A549 (cell line): ENCODE measurements around the gene DOCK9. TPM values are rescaled to one million over a fixed set of nuclear protein-coding genes. Genes with fewer than 3 reads are reported as not detected.

ENCODE experiments used
- ATAC-seq, 2 experiments: fragments of 200-7000 bp in 1 of 2; fragments of >200 bp in 1 of 2; cut with Nextera tagmentation in 1 of 2; cut with Tn5 transposase in 1 of 2; 3 replicates each; pipeline versions ENCODE4 v1.8.0 to v1.9.1; 2018 to 2020; ENCODE audit warnings: mild to moderate bottlenecking in 1 of 2, moderate library complexity in 1 of 2
- CTCF ChIA-PET: fragments of 300-600 bp; sonication (Branson Sonifier 250); formaldehyde crosslinking; extraction: SDS; loops from one replicate; lab custom pipeline; 2021; ENCODE audit warnings: antibody characterized with exemption, inconsistent platforms; lab: Yijun Ruan, JAX
- POLR2A ChIA-PET: fragments of 350-600 bp; formaldehyde crosslinking; extraction: SDS; loops from one replicate; lab custom pipeline; 2021; ENCODE audit warnings: antibody characterized with exemption, inconsistent platforms; lab: Yijun Ruan, JAX
- DNase-seq, 2 experiments: peaks; one replicate each; pipeline versions ENCODE4 v3.0.0 to v3.0.0-alpha.2; 2011 to 2016; ENCODE audit warnings: low read depth in 1 of 2, low spot score in 1 of 2
- FAIRE-seq: peaks from 2 replicates; lab custom pipeline; 2011; peaks lifted over from hg19 to GRCh38; lab: Jason Lieb, UNC
- H3K27ac ChIP-seq, 2 experiments: fragments of >200 bp; sonication (Bioruptor Twin); formaldehyde crosslinking; 3 replicates each; pipeline ENCODE4 v1.5.1; 2016 to 2017
- H3K4me1 ChIP-seq: fragments of >200 bp; sonication (Bioruptor Twin); formaldehyde crosslinking; 3 replicates; pipeline ENCODE4 v1.6.1; 2016
- H3K4me2 ChIP-seq: fragments of >200 bp; sonication (Bioruptor Twin); formaldehyde crosslinking; 3 replicates; pipeline ENCODE4 v1.6.1; 2016
- H3K4me3 ChIP-seq: fragments of >200 bp; sonication (Bioruptor Twin); formaldehyde crosslinking; 3 replicates; pipeline ENCODE4 v1.5.1; 2016
- H3K9me3 ChIP-seq: fragments of >200 bp; sonication (Bioruptor Twin); formaldehyde crosslinking; 3 replicates; pipeline ENCODE4 v1.6.1; 2016
- CBX2 ChIP-seq: fragments of 200-600 bp; sonication (generic); IDR thresholded peaks from 2 replicates; pipeline ENCODE4 v1.6.1; 2016; ENCODE audit warnings: low read depth, mild to moderate bottlenecking, borderline replicate concordance
- CBX8 ChIP-seq: fragments of 200-600 bp; sonication (generic); IDR thresholded peaks from 2 replicates; pipeline ENCODE4 v1.6.1; 2016
- CHD2 ChIP-seq: fragments of 150-350 bp; IDR thresholded peaks from 2 replicates; pipeline ENCODE4 v1.6.1; 2014; ENCODE audit warnings: low read length; ENCODE audit not compliant: partially characterized antibody
- FOSB ChIP-seq: fragments of 250-450 bp; sonication (Bioruptor Pico); IDR thresholded peaks from 2 replicates; pipeline ENCODE4 v1.5.0; 2020; ENCODE audit warnings: mild to moderate bottlenecking, moderate library complexity
- FOXS1 ChIP-seq: fragments of 250-450 bp; sonication (Bioruptor Pico); IDR thresholded peaks from 2 replicates; pipeline ENCODE4 v1.5.0; 2020; ENCODE audit warnings: mild to moderate bottlenecking, moderate library complexity
- GATA3 ChIP-seq: IDR thresholded peaks from 2 replicates; pipeline ENCODE4 v1.6.1; 2012; ENCODE audit warnings: borderline replicate concordance
- HDAC2 ChIP-seq: fragments of 200-600 bp; sonication (generic); IDR thresholded peaks from 2 replicates; pipeline ENCODE4 v1.6.1; 2016
- KDM1A ChIP-seq: fragments of 200-600 bp; sonication (generic); IDR thresholded peaks from 2 replicates; pipeline ENCODE4 v1.6.1; 2016; ENCODE audit warnings: low read depth, mild to moderate bottlenecking
- MAZ ChIP-seq: fragments of 150-350 bp; IDR thresholded peaks from 2 replicates; pipeline ENCODE4 v1.6.1; 2014; ENCODE audit warnings: antibody characterized with exemption, low read depth, low read length, borderline replicate concordance
- NR3C1 ChIP-seq: fragments of >200 bp; sonication (Bioruptor Twin); formaldehyde crosslinking; IDR thresholded peaks from 3 replicates; pipeline ENCODE4 v1.6.1; 2017
- TFCP2L1 ChIP-seq: fragments of 250-450 bp; sonication (Bioruptor Pico); IDR thresholded peaks from 2 replicates; pipeline ENCODE4 v1.5.0; 2021; ENCODE audit warnings: mild to moderate bottlenecking
- TP53 ChIP-seq: fragments of 250-450 bp; sonication (Bioruptor Pico); IDR thresholded peaks from 2 replicates; pipeline ENCODE4 v1.5.0; 2021; ENCODE audit warnings: mild to moderate bottlenecking, moderate library complexity
- ZC3H11A ChIP-seq: fragments of 450-650 bp; IDR thresholded peaks from 2 replicates; pipeline ENCODE4 v1.6.1; 2014; ENCODE audit warnings: antibody characterized with exemption, mild to moderate bottlenecking
- ZNF302 ChIP-seq: fragments of 250-450 bp; sonication (Bioruptor Pico); IDR thresholded peaks from 2 replicates; pipeline ENCODE4 v1.9.0; 2021; ENCODE audit warnings: inconsistent platforms, mild to moderate bottlenecking, moderate library complexity
- ZSCAN20 ChIP-seq: fragments of 250-450 bp; sonication (Bioruptor Pico); IDR thresholded peaks from 2 replicates; pipeline ENCODE4 v1.8.0; 2022; ENCODE audit warnings: mild to moderate bottlenecking, moderate library complexity
- WGBS: methylation state at CpG from one replicate; pipeline ENCODE4 v1.1.6; 2017; ENCODE audit errors: missing lambda C conversion rate; 5-methylcytosine and 5-hydroxymethylcytosine counted together
- polyA plus RNA-seq, 4 experiments: library from polyadenylated mRNA; depleted of rRNA in 3 of 4; stranded (reverse); fragments of >200 nt; fragmentation: RNase III in 1 of 4; extraction: RNeasy Plus Mini Kit Qiagen cat#74134 plus additional on column Dnase treatment in 1 of 4; gene quantifications; 2 replicates in 3 of 4; 3 replicates in 1 of 4; pipeline ENCODE4 v1.2.3, GENCODE V29; 2011 to 2017
- TF ChIP-seq, protein P1 (sequence below): fragments of 250-450 bp; sonication (Bioruptor Pico); IDR thresholded peaks from 2 replicates; pipeline ENCODE4 v1.5.0; 2021; ENCODE audit warnings: mild to moderate bottlenecking, moderate library complexity, borderline replicate concordance
- TF ChIP-seq, protein P2 (sequence below): fragments of >200 bp; sonication (Bioruptor Twin); formaldehyde crosslinking; IDR thresholded peaks from 3 replicates; pipeline ENCODE4 v1.5.1; 2016
- TF ChIP-seq, protein P3 (sequence below): fragments of 150-350 bp; IDR thresholded peaks from 2 replicates; pipeline ENCODE4 v1.6.1; 2014; ENCODE audit warnings: low read depth, mild to moderate bottlenecking, low read length
- TF ChIP-seq, protein P4 (sequence below): fragments of >200 bp; sonication (Bioruptor Twin); formaldehyde crosslinking; IDR thresholded peaks from 2 replicates; pipeline ENCODE4 v1.6.1; 2016
- TF ChIP-seq, protein P5 (sequence below): fragments of 200-600 bp; sonication (generic); IDR thresholded peaks from 2 replicates; pipeline ENCODE4 v1.6.1; 2016; ENCODE audit warnings: antibody characterized with exemption, mild to moderate bottlenecking, moderate library complexity

DOCK9 gene
- polyA plus RNA-seq, 2 of the 4 experiments (the other 2 are of a cell fraction): 34.0 to 43.9 TPM

DNA sequence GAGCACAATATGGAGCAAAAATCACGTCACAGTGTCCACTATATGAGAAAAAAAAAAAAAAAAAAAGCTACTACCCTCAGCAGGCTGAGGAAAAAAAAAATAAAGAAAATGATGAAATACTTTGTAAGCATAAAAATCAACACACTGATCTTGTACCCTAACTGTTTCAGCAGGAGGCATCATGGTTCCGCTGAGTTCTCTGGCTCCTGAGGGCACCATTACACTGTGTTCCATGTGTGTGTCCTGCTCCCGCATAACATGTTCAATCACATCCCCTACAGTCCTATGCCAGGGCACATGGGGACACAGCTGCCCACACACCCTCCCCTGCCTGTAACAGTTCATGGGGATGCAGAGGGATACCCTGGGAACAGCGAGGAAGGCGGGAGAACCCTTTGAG, 33.5 kb downstream of the DOCK9 start:
- Histone ChIP-seq H3K4me1 (peaks cover 4% of the 10 kb centered on the region; the same call in 1 of the 3 replicates), H3K4me3 (no peak overlapping the region), H3K4me2 (no peak overlapping the region), H3K9me3 (no peaks in the 10 kb centered on the region), H3K27ac (peak overlapping the region in 1 of 2 experiments; percentile 48; a peak in 1 of 6 replicates)
- ChIA-PET POLR2A (no interaction called here), CTCF (interaction anchor here (1.5 kb wide), 1 partner anchor 22 kb away, joined by 4 read pairs; no protein-coding TSS in a partner anchor)
- TF ChIP-seq FOSB (CRISPR knock-in tag) (no peak), GATA3 (no peak), CBX2 (no peak)
- TF ChIP-seq, protein P1, sequence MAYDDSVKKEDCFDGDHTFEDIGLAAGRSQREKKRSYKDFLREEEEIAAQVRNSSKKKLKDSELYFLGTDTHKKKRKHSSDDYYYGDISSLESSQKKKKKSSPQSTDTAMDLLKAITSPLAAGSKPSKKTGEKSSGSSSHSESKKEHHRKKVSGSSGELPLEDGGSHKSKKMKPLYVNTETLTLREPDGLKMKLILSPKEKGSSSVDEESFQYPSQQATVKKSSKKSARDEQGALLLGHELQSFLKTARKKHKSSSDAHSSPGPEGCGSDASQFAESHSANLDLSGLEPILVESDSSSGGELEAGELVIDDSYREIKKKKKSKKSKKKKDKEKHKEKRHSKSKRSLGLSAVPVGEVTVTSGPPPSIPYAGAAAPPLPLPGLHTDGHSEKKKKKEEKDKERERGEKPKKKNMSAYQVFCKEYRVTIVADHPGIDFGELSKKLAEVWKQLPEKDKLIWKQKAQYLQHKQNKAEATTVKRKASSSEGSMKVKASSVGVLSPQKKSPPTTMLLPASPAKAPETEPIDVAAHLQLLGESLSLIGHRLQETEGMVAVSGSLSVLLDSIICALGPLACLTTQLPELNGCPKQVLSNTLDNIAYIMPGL: no peak
- 89% methylated on average over 5 of the region's 5 CpGs for WGBS
- DNase-seq: no peak
- FAIRE-seq: no peak
- ATAC-seq: no peak

DNA sequence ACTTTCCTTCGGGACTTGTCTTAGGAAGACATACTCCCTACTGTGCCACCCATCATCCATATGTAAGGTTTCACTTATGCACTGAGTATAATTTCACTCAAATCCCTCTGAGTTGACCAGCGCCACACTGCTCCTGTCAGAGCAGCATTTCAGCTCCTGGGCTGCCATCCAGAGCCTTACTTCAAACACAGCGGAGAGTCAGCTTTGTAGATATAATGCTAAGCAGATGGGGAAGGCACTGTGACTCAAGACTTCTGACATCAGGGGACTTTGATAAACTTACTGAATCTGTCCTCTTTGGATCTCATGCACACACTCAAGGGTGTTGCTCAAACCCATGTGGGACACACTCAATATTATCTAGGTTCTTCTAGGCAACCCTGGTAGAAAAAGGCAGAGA, 34.9 kb downstream of the DOCK9 start:
- ATAC-seq (no peak), FAIRE-seq (no peak), DNase-seq (no peak)
- ChIA-PET CTCF (interaction anchor here (1.5 kb wide), 1 partner anchor 23 kb away, joined by 4 read pairs; no protein-coding TSS in a partner anchor), POLR2A (no interaction called here)
- no peaks in the 10 kb centered on the region for H3K9me3 ChIP-seq
- H3K4me1 ChIP-seq: peaks cover 4% of the 10 kb centered on the region; the same call in 1 of the 3 replicates
- H3K27ac ChIP-seq: no peak overlapping the region
- H3K4me3 ChIP-seq: no peak overlapping the region
- no peak overlapping the region for H3K4me2 ChIP-seq
- WGBS: 100% methylated on average over 3 of the region's 3 CpGs
- no peak for TF ChIP-seq ZNF302 (CRISPR knock-in tag)
- TF ChIP-seq ZC3H11A: no peak
- TF ChIP-seq, protein P2, sequence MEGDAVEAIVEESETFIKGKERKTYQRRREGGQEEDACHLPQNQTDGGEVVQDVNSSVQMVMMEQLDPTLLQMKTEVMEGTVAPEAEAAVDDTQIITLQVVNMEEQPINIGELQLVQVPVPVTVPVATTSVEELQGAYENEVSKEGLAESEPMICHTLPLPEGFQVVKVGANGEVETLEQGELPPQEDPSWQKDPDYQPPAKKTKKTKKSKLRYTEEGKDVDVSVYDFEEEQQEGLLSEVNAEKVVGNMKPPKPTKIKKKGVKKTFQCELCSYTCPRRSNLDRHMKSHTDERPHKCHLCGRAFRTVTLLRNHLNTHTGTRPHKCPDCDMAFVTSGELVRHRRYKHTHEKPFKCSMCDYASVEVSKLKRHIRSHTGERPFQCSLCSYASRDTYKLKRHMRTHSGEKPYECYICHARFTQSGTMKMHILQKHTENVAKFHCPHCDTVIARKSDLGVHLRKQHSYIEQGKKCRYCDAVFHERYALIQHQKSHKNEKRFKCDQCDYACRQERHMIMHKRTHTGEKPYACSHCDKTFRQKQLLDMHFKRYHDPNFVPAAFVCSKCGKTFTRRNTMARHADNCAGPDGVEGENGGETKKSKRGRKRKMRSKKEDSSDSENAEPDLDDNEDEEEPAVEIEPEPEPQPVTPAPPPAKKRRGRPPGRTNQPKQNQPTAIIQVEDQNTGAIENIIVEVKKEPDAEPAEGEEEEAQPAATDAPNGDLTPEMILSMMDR: no peak
- TF ChIP-seq TFCP2L1 (CRISPR knock-in tag): no peak
- no peak for TF ChIP-seq NR3C1
- no peak for TF ChIP-seq FOXS1 (CRISPR knock-in tag)
- TF ChIP-seq CHD2: no peak
- TF ChIP-seq, protein P3, sequence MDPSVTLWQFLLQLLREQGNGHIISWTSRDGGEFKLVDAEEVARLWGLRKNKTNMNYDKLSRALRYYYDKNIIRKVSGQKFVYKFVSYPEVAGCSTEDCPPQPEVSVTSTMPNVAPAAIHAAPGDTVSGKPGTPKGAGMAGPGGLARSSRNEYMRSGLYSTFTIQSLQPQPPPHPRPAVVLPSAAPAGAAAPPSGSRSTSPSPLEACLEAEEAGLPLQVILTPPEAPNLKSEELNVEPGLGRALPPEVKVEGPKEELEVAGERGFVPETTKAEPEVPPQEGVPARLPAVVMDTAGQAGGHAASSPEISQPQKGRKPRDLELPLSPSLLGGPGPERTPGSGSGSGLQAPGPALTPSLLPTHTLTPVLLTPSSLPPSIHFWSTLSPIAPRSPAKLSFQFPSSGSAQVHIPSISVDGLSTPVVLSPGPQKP: no peak

DNA sequence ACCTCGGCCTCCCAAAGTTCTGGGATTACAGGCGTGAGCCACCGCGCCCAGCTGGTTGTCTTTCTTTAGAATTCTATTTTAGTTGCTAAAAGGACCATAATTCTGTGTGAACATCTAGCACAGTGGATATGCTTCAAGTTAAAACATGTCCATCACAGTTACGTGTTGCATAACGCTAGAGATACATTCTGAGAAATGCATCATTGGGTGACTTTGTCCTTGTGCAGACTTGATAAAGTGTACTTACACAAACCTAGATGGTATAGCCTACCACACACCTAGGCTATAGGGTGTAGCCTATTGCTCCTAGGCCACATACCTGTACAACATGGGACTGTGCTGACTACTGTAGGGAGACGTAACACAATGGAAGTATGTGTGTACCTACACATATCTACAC, 35.4 kb downstream of the DOCK9 start:
- ATAC-seq: no peak
- DNase-seq: no peak
- Histone ChIP-seq H3K9me3 (no peaks in the 10 kb centered on the region), H3K4me1 (peaks cover 4% of the 10 kb centered on the region; the same call in 1 of the 3 replicates), H3K4me3 (no peak overlapping the region), H3K4me2 (no peak overlapping the region), H3K27ac (no peak overlapping the region)
- POLR2A ChIA-PET: no interaction called here
- CTCF ChIA-PET: no interaction called here
- FAIRE-seq: no peak
- WGBS: 94% methylated on average over 7 of the region's 7 CpGs
- TF ChIP-seq, protein P3: no peak
- TF ChIP-seq TFCP2L1 (CRISPR knock-in tag) (no peak), MAZ (no peak), NR3C1 (no peak), CBX8 (no peak), KDM1A (no peak), FOSB (CRISPR knock-in tag) (no peak), ZSCAN20 (CRISPR knock-in tag) (no peak), TP53 (CRISPR knock-in tag) (no peak), HDAC2 (no peak)
- TF ChIP-seq, protein P4, sequence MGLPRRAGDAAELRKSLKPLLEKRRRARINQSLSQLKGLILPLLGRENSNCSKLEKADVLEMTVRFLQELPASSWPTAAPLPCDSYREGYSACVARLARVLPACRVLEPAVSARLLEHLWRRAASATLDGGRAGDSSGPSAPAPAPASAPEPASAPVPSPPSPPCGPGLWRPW: no peak
- TF ChIP-seq, protein P2: no peak
- TF ChIP-seq, protein P5, sequence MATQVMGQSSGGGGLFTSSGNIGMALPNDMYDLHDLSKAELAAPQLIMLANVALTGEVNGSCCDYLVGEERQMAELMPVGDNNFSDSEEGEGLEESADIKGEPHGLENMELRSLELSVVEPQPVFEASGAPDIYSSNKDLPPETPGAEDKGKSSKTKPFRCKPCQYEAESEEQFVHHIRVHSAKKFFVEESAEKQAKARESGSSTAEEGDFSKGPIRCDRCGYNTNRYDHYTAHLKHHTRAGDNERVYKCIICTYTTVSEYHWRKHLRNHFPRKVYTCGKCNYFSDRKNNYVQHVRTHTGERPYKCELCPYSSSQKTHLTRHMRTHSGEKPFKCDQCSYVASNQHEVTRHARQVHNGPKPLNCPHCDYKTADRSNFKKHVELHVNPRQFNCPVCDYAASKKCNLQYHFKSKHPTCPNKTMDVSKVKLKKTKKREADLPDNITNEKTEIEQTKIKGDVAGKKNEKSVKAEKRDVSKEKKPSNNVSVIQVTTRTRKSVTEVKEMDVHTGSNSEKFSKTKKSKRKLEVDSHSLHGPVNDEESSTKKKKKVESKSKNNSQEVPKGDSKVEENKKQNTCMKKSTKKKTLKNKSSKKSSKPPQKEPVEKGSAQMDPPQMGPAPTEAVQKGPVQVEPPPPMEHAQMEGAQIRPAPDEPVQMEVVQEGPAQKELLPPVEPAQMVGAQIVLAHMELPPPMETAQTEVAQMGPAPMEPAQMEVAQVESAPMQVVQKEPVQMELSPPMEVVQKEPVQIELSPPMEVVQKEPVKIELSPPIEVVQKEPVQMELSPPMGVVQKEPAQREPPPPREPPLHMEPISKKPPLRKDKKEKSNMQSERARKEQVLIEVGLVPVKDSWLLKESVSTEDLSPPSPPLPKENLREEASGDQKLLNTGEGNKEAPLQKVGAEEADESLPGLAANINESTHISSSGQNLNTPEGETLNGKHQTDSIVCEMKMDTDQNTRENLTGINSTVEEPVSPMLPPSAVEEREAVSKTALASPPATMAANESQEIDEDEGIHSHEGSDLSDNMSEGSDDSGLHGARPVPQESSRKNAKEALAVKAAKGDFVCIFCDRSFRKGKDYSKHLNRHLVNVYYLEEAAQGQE: no peak
